HEK293 (cell line): ENCODE data around the gene THAP4.

Experiments used
- CTCF ChIA-PET: fragments of 350-600 bp; formaldehyde crosslinking; extraction: SDS; loops from one replicate; lab custom pipeline; 2021; ENCODE audit warnings: antibody characterized with exemption; lab: Yijun Ruan, JAX
- POLR2A ChIA-PET: fragments of 300-600 bp; formaldehyde crosslinking; extraction: SDS; loops from one replicate; lab custom pipeline; 2020; ENCODE audit warnings: antibody characterized with exemption, inconsistent platforms; lab: Yijun Ruan, JAX
- H3K27ac ChIP-seq: fragments of 200-500 bp; sonication (Bioruptor generic); 2 replicates; pipeline ENCODE4 v1.5.1; 2014; ENCODE audit warnings: low read depth, low read length, control low read depth, inconsistent platforms; ENCODE audit errors: extremely low read depth
- H3K36me3 ChIP-seq, 2 experiments: fragments of 200-500 bp in 1 of 2; sonication (Bioruptor generic) in 1 of 2; 1 replicate in 1 of 2; 2 replicates in 1 of 2; pipeline ENCODE4 v1.5.1; 2014 to 2017; ENCODE audit warnings: inconsistent platforms in 2 of 2, low read length in 2 of 2; ENCODE audit not compliant: control insufficient read depth in 2 of 2, insufficient read depth in 1 of 2
- H3K4me1 ChIP-seq: fragments of 200-500 bp; sonication (Bioruptor generic); 2 replicates; pipeline ENCODE4 v1.5.1; 2014; ENCODE audit warnings: mild to moderate bottlenecking, low read length, inconsistent platforms; ENCODE audit not compliant: control insufficient read depth, insufficient read depth
- H3K4me3 ChIP-seq: 2 replicates; pipeline ENCODE4 v1.5.1; 2011; ENCODE audit warnings: low read depth, mild to moderate bottlenecking, control low read depth, low read length, moderate library complexity
- H3K9me3 ChIP-seq: fragments of 200-500 bp; sonication (Bioruptor generic); 2 replicates; pipeline ENCODE4 v1.5.1; 2014; ENCODE audit warnings: low read depth, low read length, inconsistent platforms; ENCODE audit not compliant: control insufficient read depth, insufficient read depth
- FEZF1 ChIP-seq: fragments of 450-650 bp; formaldehyde crosslinking; IDR thresholded peaks from 2 replicates; pipeline ENCODE4 v1.5.1; 2016; ENCODE audit warnings: missing biosample characterization, missing genetic modification characterization
- SETDB1 ChIP-seq: IDR thresholded peaks from one replicate; pipeline ENCODE4 v1.6.1; 2017; ENCODE audit warnings: mild to moderate bottlenecking, low read length, moderate library complexity, mixed read lengths; ENCODE audit not compliant: insufficient read length
- TRIM28 ChIP-seq: IDR thresholded peaks from 2 replicates; pipeline ENCODE4 v1.6.1; 2011; ENCODE audit warnings: low read length, control low read depth, borderline replicate concordance
- YY2 ChIP-seq: fragments of 450-650 bp; formaldehyde crosslinking; IDR thresholded peaks from 2 replicates; pipeline ENCODE4 v1.5.1; 2016; ENCODE audit warnings: missing biosample characterization, missing genetic modification characterization
- ZNF146 ChIP-seq: fragments of 450-650 bp; formaldehyde crosslinking; IDR thresholded peaks from 2 replicates; pipeline ENCODE4 v1.5.1; 2016; ENCODE audit warnings: missing biosample characterization, missing genetic modification characterization
- ZNF335 ChIP-seq: fragments of 450-650 bp; formaldehyde crosslinking; conservative IDR thresholded peaks from 2 replicates; pipeline ENCODE4 v1.5.1; 2016; ENCODE audit warnings: missing biosample characterization, missing genetic modification characterization
- ZNF37A ChIP-seq: fragments of 450-650 bp; IDR thresholded peaks from 2 replicates; pipeline ENCODE4 v1.5.1; 2018; ENCODE audit warnings: missing biosample characterization, missing genetic modification characterization
- ZNF404 ChIP-seq: fragments of 450-650 bp; formaldehyde crosslinking; IDR thresholded peaks from 2 replicates; pipeline ENCODE4 v1.5.1; 2017; ENCODE audit warnings: missing biosample characterization, missing genetic modification characterization
- TF ChIP-seq, protein P1 (sequence below): fragments of 450-650 bp; formaldehyde crosslinking; IDR thresholded peaks from 2 replicates; pipeline ENCODE4 v1.5.1; 2016; ENCODE audit warnings: missing biosample characterization, missing genetic modification characterization, borderline replicate concordance
- TF ChIP-seq, protein P2 (sequence below): fragments of 450-650 bp; formaldehyde crosslinking; conservative IDR thresholded peaks from 2 replicates; pipeline ENCODE4 v1.5.1; 2016; ENCODE audit warnings: low read depth, missing biosample characterization, missing genetic modification characterization

Gene THAP4

DNA sequence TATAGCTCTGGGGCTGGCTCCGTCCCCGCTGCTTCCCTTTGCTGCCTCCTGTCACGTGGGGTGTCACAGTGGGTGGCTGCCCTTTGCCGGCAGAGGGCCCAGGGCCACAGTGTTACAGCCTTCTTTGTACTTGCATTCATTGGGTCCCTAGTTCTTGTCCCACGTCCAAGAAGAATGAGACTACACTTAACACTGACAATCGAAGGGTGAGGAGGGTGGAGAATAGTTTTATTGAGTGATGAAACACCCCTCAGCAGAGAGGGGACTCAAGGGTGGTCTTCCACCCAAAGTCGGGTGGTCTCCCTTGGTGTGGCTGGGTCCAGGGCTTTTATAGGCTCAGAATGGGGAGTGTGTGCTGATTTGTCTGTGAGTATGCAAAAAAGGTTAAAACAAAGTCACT is 2.4 kb upstream of the THAP4 start:
- POLR2A ChIA-PET = no interaction called here
- H3K4me3 ChIP-seq = no peak overlapping the region
- no peaks in the 10 kb centered on the region for H3K4me1 ChIP-seq
- H3K27ac ChIP-seq = no peak overlapping the region
- CTCF ChIA-PET = no interaction called here
- peaks cover 0 to 30% of the 10 kb centered on the region in 2 experiments; a peak in 2 of 3 replicates for H3K36me3 ChIP-seq
- H3K9me3 ChIP-seq = no peaks in the 10 kb centered on the region
- TF ChIP-seq ZNF335 (tag by site-specific recombination) (no peak), TRIM28 (peak; percentile 65; the same call in 1 of the 2 replicates), SETDB1 (peak; percentile 84)

DNA sequence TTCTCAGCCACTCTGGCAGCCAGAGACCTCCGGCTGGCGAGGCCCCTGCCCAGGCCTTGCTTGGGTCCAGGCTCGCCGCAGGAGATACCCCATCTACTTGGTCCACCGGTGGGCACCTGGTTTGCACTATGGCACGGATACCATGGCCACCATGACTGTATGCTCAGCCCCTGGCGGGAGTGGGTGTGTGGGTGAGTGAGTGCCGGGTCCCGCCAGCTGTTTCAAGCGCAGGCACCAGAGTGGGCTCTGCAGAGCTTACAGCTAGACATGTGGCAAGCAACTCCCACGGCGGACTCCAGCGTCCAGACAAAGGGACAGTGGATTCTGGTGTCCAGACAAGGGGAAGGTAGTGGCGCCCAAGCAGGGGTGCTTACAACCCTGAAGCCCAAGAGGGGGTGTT is 2.0 kb upstream of the THAP4 start:
- Histone ChIP-seq H3K4me1 (no peaks in the 10 kb centered on the region), H3K27ac (no peak overlapping the region), H3K36me3 (peaks cover 0 to 35% of the 10 kb centered on the region in 2 experiments; a peak in 2 of 3 replicates), H3K9me3 (no peaks in the 10 kb centered on the region), H3K4me3 (peak overlapping the region; percentile 6)
- CTCF ChIA-PET = interaction anchor here (1.4 to 1.7 kb wide), 3 partner anchors 8 to 26 kb away, joined by 4 to 5 read pairs (median 4); no protein-coding TSS in a partner anchor
- POLR2A ChIA-PET = interaction anchor here (0.6 to 2.5 kb wide), 2 partner anchors 26 to 47 kb away, joined by 5 to 17 read pairs; partner anchors contain the start of gene DTYMK
- TF ChIP-seq YY2 (tag by site-specific recombination) = no peak
- TF ChIP-seq, protein P1, sequence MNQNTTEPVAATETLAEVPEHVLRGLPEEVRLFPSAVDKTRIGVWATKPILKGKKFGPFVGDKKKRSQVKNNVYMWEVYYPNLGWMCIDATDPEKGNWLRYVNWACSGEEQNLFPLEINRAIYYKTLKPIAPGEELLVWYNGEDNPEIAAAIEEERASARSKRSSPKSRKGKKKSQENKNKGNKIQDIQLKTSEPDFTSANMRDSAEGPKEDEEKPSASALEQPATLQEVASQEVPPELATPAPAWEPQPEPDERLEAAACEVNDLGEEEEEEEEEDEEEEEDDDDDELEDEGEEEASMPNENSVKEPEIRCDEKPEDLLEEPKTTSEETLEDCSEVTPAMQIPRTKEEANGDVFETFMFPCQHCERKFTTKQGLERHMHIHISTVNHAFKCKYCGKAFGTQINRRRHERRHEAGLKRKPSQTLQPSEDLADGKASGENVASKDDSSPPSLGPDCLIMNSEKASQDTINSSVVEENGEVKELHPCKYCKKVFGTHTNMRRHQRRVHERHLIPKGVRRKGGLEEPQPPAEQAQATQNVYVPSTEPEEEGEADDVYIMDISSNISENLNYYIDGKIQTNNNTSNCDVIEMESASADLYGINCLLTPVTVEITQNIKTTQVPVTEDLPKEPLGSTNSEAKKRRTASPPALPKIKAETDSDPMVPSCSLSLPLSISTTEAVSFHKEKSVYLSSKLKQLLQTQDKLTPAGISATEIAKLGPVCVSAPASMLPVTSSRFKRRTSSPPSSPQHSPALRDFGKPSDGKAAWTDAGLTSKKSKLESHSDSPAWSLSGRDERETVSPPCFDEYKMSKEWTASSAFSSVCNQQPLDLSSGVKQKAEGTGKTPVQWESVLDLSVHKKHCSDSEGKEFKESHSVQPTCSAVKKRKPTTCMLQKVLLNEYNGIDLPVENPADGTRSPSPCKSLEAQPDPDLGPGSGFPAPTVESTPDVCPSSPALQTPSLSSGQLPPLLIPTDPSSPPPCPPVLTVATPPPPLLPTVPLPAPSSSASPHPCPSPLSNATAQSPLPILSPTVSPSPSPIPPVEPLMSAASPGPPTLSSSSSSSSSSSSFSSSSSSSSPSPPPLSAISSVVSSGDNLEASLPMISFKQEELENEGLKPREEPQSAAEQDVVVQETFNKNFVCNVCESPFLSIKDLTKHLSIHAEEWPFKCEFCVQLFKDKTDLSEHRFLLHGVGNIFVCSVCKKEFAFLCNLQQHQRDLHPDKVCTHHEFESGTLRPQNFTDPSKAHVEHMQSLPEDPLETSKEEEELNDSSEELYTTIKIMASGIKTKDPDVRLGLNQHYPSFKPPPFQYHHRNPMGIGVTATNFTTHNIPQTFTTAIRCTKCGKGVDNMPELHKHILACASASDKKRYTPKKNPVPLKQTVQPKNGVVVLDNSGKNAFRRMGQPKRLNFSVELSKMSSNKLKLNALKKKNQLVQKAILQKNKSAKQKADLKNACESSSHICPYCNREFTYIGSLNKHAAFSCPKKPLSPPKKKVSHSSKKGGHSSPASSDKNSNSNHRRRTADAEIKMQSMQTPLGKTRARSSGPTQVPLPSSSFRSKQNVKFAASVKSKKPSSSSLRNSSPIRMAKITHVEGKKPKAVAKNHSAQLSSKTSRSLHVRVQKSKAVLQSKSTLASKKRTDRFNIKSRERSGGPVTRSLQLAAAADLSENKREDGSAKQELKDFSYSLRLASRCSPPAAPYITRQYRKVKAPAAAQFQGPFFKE (tag by site-specific recombination) = no peak
- TF ChIP-seq FEZF1 (tag by site-specific recombination) = no peak
- no peak for TF ChIP-seq ZNF404 (tag by site-specific recombination)
- TF ChIP-seq ZNF37A (tag by site-specific recombination) = no peak
- TF ChIP-seq, protein P2, sequence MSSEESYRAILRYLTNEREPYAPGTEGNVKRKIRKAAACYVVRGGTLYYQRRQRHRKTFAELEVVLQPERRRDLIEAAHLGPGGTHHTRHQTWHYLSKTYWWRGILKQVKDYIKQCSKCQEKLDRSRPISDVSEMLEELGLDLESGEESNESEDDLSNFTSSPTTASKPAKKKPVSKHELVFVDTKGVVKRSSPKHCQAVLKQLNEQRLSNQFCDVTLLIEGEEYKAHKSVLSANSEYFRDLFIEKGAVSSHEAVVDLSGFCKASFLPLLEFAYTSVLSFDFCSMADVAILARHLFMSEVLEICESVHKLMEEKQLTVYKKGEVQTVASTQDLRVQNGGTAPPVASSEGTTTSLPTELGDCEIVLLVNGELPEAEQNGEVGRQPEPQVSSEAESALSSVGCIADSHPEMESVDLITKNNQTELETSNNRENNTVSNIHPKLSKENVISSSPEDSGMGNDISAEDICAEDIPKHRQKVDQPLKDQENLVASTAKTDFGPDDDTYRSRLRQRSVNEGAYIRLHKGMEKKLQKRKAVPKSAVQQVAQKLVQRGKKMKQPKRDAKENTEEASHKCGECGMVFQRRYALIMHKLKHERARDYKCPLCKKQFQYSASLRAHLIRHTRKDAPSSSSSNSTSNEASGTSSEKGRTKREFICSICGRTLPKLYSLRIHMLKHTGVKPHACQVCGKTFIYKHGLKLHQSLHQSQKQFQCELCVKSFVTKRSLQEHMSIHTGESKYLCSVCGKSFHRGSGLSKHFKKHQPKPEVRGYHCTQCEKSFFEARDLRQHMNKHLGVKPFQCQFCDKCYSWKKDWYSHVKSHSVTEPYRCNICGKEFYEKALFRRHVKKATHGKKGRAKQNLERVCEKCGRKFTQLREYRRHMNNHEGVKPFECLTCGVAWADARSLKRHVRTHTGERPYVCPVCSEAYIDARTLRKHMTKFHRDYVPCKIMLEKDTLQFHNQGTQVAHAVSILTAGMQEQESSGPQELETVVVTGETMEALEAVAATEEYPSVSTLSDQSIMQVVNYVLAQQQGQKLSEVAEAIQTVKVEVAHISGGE (tag by site-specific recombination) = no peak
- no peak for TF ChIP-seq ZNF146
